GM18873 (cell line): ENCODE data around the gene ADISSP.

Source experiments
- ATAC-seq: cut with Tn5 transposase; IDR thresholded peaks from one replicate; pipeline ENCODE4 v1.9.1; 2021; ENCODE audit warnings: mild to moderate bottlenecking, moderate library complexity, moderate number of reproducible peaks; ENCODE audit not compliant: unreplicated experiment, low FRiP score

The ADISSP gene

GRCh38 chr20:3757268-3757667 lies 10.3 kb downstream of the ADISSP start:
- ATAC-seq: no peak

DNA sequence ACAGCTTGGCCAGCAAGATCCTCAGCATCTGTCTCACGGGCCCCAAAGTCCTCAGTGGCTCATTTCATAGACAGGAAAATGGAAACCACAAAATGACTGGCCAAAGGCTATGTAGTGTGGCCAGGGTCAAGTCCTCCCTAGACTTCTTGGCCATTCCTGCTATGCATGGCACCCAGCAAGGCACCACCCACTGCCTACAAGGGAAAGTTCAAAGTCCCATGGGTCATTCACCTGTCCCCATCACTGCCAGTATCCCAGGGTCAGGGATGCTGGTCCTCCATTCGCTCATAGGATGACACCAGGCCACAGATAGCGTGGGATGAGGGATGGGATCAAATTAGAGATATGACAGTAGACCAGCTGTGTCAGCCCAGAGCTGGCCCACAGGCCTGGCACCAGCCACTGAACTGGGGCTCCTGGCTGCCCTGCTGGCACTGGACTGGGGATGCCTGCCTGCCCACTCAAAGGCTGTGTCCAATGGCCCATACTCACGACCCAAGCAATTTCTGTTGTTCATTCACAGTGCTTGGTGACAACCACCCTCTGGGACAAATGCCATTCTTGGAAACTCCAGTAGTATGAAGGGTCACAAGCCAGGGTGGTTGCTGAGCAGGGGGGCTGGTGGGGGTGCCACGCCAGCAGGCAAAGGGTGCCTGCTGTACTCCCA lies 11.6 kb downstream of the ADISSP start:
- ATAC-seq: no peak

DNA sequence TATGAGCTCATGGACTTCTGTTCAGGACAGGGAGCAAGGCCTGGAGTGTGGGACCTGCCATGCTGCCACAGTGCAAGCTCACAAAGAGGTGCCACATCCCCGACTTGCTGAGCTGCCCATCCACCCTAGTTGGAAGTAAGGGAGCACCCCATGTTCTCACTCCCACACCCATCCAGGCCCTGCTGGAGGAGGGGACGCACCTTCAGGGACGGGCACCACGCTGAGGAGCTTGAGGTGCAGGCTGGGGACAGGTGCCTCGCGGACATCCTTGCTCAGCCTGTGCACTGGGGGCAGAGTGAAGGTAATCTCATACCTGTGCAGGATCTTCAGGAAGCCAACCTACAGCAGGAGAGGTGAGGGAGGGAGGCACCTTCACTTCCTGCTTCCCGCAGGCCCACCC lies 12.3 kb downstream of the ADISSP start:
- ATAC-seq: no peak

DNA sequence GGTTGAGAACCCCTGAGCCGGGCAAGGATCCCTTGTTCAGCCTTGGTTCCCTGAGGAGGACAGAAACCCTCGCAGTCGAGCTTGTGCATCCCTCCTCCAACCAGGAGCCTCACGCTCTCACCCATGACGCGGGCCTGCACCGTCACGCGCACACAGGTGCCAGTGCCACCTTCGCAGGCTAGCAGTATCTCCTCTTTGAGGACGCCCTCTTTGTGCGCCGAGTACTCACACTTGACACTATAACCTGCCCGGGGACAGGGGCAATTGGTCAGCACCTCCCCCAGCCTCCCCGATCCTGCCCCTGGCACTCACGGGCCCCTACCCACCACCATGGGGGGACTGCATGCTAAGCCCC lies 13.3 kb downstream of the ADISSP start:
- no peak for ATAC-seq

DNA sequence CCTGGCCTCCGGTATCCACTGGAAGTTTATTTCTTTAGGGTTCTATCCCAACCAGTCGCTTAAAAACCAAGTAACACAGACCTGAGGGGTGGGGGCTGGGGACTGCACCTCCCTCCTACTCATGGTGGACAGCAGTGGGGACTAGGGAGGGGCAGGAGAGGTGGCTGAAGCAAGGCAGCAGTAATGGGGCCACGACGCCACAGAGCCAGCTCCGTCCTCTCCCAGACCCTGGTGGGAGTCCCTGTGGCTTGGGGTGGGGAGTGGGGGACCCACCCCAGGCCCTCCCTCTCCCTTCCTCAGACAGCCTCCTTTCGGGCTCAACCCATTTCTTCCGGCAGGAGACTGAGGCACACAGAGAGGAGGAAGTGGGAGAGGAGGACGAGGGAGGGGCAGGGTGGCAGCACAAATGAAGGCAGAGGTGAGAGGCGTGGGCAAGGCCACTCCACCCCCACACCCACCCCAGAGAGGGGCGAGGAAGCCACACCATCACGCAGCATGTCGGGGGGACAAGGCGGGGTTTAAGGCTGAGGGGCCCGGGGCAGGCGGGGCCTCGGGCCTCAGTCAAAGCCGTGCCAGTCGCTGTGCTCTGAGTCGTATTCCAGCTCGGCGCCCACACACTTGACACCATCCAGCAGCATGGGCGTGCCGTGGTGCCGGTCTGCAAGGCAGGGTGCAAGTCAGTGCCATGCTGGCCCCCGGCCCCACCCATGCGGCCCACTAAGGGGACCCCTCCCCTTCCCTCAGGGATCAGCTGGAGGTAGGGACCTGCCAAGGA lies 13.9 kb downstream of the ADISSP start:
- no peak for ATAC-seq

DNA sequence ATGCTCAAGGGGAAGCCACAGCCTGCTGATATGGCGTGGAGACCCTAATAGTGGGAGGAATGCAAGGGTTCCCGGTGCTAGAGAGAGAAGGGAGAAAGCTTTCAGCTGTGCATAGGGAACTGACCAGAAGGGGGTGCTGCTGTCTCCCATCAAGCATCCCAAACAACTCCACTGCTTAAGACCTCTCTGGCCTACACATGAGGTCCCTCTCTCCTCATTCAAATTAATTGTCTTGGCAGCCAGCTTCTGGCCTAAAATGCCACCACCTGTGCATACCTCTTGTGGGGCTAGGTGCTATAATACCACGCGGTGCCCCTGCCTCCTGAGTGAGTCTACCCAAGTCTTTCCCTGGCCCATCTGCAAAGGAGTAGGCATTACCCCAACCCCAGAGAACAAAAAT lies 14.5 kb downstream of the ADISSP start:
- ATAC-seq: no peak

GRCh38 chr20:3752386-3752759 lies 15.2 kb downstream of the ADISSP start:
- ATAC-seq: no peak

GRCh38 chr20:3751675-3752385 lies 15.7 kb downstream of the ADISSP start:
- no peak for ATAC-seq

DNA sequence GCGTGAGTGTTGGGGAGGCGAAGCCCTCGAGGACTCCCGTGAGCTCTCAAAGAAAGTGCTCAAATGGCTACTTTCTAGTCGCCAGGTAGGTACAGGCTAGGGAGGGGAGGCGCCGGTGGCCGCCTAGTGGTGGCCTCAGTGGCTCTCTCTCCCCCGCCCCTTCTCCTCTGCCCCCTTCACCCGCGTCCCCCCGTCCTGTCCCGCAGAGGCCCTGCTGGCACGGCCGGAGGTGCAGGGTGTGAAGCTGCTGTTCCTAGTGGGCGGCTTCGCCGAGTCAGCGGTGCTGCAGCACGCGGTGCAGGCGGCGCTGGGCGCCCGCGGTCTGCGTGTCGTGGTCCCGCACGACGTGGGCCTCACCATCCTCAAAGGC lies 16.3 kb downstream of the ADISSP start:
- no peak for ATAC-seq

GRCh38 chr20:3749689-3750531 lies 17.6 kb downstream of the ADISSP start:
- ATAC-seq: no peak

GRCh38 chr20:3749087-3749688 lies 18.4 kb downstream of the ADISSP start:
- ATAC-seq: no peak

DNA sequence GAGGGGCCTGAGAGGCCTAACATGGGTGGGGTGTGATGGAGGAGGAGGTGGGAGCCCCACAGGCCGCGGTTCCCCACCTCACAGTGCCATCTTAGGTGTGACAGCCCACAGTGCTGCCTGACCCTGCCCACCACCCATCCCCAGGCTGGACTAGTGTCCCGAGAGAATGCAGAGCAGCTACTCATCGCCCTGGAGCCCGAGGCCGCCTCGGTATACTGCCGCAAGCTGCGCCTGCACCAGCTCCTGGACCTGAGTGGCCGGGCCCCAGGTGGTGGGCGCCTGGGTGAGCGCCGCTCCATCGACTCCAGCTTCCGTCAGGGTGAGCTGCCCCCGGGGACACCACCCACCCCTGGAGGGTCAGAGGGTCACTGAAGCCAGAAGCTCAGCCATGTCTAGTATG lies 19.5 kb downstream of the ADISSP start:
- no peak for ATAC-seq

DNA sequence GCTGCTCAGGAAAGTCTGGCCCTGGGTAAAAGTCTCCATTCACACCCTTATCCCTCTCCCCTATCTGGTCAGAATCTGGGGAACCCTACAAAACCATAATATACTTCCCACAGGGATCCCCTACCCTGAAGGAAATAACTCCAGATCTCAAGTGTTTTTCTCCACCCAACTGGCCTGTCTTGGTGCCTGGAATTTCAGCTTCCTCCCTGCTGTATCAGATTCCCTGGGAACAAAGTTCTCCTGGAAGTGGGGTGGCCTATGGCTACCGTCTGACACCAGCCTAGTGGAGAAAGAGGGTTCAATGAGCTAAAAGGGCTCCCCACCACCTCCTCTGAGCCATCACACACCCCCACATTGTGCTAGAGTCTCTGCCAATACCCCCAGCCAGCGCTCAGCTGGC lies 20.1 kb downstream of the ADISSP start:
- ATAC-seq: no peak

- no peak for ATAC-seq
These were observed 21.8 kb downstream of the ADISSP start for GRCh38 chr20:3745686-3746173.

- ATAC-seq: no peak
These were observed 22.5 kb downstream of the ADISSP start for GRCh38 chr20:3744806-3745685.

- ATAC-seq: no peak
These were observed 23.5 kb downstream of the ADISSP start for GRCh38 chr20:3744037-3744436.

DNA sequence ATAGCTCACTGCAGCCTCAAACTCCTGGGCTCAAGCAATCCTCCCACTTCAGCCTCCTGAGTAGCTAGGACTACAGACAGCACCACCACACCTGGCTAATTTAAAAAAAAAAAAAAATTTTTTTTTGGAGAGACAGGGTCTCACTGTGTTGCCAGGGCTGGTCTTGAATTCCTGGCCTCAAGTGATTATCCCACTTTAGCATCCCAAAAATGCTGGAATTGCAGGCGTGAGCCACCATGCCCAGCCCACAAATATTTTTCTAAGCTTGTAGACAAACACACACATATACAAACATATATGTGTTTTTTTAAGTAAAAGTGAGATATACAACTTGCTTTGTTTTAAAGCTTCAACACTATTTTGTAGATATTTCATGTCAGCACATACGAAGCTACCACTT lies 24.3 kb downstream of the ADISSP start:
- no peak for ATAC-seq

- no peak for ATAC-seq
These were observed 25.6 kb downstream of the ADISSP start for GRCh38 chr20:3741836-3742458.
